ENCODE results near the gene MAGEL2.

Gene MAGEL2

DNA sequence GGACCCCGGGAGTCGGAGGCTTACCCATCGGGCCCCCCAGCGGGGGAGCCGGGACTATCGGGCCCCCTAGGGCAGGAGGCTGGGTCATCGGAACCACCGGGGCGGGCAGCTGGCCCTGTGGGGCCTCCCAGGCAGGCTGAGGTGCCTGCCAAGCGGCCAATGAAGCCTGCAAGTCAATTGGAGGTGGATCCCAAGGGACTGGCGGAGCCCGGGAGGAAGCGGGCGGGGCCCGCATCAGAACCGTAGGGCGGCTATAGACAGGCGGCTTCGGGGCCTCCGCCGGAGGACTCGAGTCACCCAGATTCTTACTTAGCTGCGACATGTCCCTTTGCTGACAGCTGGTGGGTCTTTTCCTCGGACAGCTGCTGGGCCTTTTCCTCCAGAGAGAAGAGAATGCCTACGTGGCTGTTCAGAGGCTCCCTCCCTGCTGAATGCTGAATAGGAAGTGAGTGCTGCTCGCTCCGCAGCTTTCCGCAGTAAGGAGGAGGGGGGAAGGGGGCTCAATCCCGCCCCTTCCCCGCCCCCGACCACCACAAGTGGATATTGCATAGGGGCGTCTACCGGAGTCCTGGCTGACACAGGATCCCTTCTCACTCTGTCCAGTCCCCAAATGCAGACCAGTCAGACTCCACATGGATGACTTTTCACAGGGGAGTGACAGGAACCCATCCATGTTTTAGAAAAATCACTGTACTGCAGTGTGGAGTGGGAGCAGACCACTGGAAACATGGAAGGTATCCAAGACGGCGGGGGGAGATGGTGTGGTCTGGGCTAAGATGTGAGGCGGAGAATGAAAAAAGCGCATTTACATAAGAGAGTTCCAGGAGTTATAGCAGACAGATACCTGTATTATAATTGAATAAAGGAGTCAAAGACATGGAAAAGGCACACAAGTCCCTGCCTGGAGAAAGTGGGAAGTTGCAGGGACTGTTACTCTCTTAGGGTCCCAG lies at the start of gene MAGEL2:
Gene MAGEL2, minus strand, starts transcription at position 447 of the 950 bp plus-strand sequence. Its CDS starts 125 bp downstream, at position 322.
- DNase-seq (ENCODE audit: low spot score in 2 of 2): no peak
- Histone ChIP-seq H3K36me3 (replicated peaks) (no peaks in the 10 kb centered on the region), H3K4me3 (no peak within 1 kb of the TSS), H3K27me3 (ENCODE audit: low read depth) (no peaks in the 10 kb centered on the region), H3K4me1 (no peaks in the 10 kb centered on the region), H3K9me3 (no peaks in the 10 kb centered on the region)
- in situ Hi-C loops (cut with MboI; ENCODE audit: low sequenced_read_pairs): loop anchor here (25.0 kb wide), 2 partner anchors 1565 to 1815 kb away; no protein-coding TSS in a partner anchor

DNA sequence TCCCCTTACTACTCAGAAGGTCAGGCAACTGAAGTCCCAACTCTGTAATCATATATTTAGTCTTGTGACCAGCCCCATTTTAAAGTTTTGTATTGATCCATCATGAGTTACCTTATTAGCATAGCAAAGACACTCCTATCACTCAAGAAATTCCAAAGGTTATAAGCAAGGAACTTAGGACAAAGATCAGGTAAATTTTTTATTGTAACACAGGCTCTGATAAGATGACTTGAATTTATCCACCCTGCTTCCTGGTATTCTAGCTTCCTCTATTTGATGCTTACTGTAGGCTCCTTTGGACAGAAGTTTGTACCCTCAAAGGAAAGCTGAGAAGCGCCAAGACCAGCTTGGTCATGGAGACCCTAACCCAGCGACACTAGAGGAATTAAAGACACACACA lies 47.6 kb upstream of the MAGEL2 start:
- H3K4me3 ChIP-seq: no peak overlapping the region
- DNase-seq (ENCODE audit: low spot score in 2 of 2): no peak
- no peaks in the 10 kb centered on the region for H3K36me3 ChIP-seq (replicated peaks)
- in situ Hi-C loops (cut with MboI; ENCODE audit: low sequenced_read_pairs): no loop called here
- H3K27me3 ChIP-seq (ENCODE audit: low read depth): no peaks in the 10 kb centered on the region
- H3K4me1 ChIP-seq: no peaks in the 10 kb centered on the region
- H3K9me3 ChIP-seq: no peaks in the 10 kb centered on the region

DNA sequence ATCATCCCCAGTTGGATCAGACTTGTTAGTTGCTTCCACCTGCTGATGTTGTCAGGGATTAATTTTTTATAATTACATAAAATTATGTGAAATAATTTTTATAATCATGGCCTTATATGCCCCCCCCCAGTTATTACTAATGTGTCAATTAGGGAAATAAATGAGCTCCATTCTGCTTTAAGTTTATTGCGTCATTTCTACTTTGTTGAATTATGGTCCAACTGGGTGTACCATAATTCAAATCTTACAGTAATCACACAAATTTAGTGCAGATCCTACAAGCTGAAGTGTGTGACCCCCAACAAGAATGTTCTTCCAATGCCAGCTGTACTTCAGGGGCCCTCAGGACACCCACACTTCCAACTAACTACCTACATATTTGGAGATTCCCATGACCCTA lies 46.9 kb upstream of the MAGEL2 start:
- Histone ChIP-seq H3K9me3 (no peaks in the 10 kb centered on the region), H3K4me1 (no peaks in the 10 kb centered on the region), H3K4me3 (no peak overlapping the region), H3K27me3 (ENCODE audit: low read depth) (no peaks in the 10 kb centered on the region), H3K36me3 (replicated peaks) (no peaks in the 10 kb centered on the region)
- DNase-seq (ENCODE audit: low spot score in 2 of 2): no peak
- in situ Hi-C loops (cut with MboI; ENCODE audit: low sequenced_read_pairs): no loop called here

DNA sequence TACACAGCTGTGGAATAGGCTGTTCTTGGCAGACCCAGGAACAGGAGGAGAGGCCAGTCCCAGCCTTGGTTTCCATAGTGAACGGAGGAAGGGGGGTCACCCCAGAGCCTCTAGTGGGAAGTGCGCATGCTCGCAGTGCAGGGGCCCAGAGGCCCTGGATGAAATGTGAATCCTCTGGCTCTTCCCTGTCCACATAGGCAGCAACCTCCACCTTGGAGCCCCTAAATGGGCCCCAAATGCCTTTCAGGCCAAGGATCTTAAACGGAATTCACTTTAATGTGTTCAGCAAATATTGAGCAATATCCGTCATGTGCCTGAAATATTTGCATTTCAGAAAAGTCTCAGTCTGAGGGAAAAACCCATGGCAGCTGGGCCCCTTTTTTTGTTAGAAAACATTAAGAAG lies 42.8 kb upstream of the MAGEL2 start:
- no peaks in the 10 kb centered on the region for H3K4me1 ChIP-seq
- H3K27me3 ChIP-seq (ENCODE audit: low read depth): no peaks in the 10 kb centered on the region
- H3K9me3 ChIP-seq: peaks cover 3% of the 10 kb centered on the region; the same call in 1 of the 2 replicates
- no peak overlapping the region for H3K4me3 ChIP-seq
- no peak for DNase-seq (ENCODE audit: low spot score in 2 of 2)
- in situ Hi-C loops (cut with MboI; ENCODE audit: low sequenced_read_pairs): no loop called here
- H3K36me3 ChIP-seq (replicated peaks): no peaks in the 10 kb centered on the region

DNA sequence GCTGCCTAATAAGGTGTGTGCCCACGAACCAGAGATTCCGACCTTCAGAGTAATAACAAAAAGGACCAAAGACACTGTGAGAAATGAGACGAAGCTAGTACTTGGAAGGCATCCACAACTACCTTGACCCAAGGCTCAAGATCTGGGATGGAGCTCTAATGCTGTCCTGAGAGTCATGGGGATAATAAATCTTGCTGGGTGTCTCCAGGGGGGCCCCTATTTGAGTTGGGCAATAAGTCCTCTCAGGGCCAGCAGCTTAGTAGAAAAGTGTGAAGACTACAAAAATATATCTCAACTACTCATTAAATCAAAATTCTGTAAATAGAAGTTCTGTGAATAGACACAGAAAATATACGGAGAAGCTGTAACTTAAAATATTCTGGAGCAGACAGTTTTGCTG lies 42.3 kb upstream of the MAGEL2 start:
- Histone ChIP-seq H3K9me3 (peaks cover 3% of the 10 kb centered on the region; the same call in 1 of the 2 replicates), H3K27me3 (ENCODE audit: low read depth) (no peaks in the 10 kb centered on the region), H3K4me3 (no peak overlapping the region), H3K36me3 (replicated peaks) (no peaks in the 10 kb centered on the region), H3K4me1 (no peaks in the 10 kb centered on the region)
- DNase-seq (ENCODE audit: low spot score in 2 of 2): no peak
- in situ Hi-C loops (cut with MboI; ENCODE audit: low sequenced_read_pairs): no loop called here

DNA sequence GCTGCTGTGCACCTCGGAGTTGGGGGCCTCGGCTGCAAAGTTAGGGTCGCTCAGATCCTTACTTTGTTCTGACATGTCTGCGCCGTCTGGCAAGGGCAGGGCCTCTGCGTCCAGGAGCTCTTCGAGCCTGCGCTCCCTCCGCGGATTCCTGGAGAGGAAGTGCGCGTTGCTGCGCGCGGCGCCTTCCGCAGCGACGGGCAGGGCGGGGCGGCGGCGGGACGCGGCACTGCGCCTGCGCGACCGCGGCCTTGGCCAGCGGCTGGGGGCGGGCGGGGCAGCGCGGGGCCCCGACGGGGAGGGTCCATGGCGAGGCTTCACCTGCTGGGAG lies 39.4 kb upstream of the MAGEL2 start, which contains the start of gene NDN:
Gene NDN, minus strand, starts transcription at position 163 of the 328 bp plus-strand sequence. Its CDS starts 88 bp downstream, at position 75.
- no peak for DNase-seq (ENCODE audit: low spot score in 2 of 2)
- H3K4me3 ChIP-seq: no peak within 1 kb of the TSS
- no peaks in the 10 kb centered on the region for H3K27me3 ChIP-seq (ENCODE audit: low read depth)
- no peaks in the 10 kb centered on the region for H3K4me1 ChIP-seq
- in situ Hi-C loops (cut with MboI; ENCODE audit: low sequenced_read_pairs): no loop called here
- H3K36me3 ChIP-seq (replicated peaks): no peaks in the 10 kb centered on the region
- peaks cover 3% of the 10 kb centered on the region; the same call in 1 of the 2 replicates for H3K9me3 ChIP-seq

DNA sequence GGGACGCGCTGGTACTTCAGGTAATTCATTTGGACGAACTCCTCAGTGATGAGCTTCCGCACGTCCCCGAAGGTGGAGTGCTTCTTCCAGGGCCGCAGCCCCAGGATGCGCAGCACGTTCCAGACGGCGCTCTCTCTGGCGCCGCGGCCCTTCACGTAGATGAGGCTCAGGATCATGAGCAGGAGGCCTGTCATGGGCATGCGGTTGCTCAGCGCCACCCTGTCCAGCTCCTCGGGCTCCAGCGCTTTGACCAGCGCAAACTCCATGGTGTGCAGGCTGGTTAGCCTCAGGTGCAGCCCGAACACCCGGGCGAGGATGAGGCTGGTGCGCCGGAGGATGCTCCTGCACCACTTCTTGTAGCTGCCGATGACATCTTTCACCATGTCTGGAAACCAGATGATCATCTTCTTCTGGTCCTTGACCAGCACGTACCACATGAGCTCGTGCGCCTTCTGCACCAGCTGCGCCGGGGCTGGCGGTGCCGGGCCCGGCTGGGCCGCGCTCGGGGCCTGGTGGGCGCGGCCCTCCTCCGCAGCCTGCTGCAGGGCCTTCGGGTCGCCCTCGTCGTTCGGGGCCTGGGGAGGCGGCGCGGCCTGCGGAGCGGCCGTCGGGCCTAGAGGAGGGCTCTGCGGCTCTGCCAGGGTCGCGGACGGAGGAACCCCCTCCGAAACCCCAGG lies 38.9 kb upstream of the MAGEL2 start:
- DNase-seq (ENCODE audit: low spot score in 2 of 2): no peak

DNA sequence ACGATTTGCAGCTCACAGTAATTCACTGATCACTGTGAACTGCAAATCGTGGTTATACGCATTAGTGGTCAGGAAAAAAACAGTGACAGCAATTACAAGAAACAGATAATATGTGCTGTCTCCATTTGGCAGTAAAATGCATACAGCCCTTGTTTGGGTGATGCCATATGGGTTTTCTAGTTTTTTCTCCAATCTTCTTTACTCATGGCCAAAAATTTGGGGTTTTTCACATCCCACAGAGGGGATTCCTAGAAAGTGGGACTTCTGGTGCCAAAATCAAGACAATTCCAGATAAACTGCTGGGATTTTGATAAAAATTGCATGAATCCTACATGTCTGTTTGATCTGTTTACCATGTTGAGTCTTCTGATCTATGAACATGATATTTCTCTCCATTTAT lies 23.8 kb upstream of the MAGEL2 start:
- no peak overlapping the region for H3K4me3 ChIP-seq
- no peak for DNase-seq (ENCODE audit: low spot score in 2 of 2)
- no peaks in the 10 kb centered on the region for H3K4me1 ChIP-seq
- no peaks in the 10 kb centered on the region for H3K36me3 ChIP-seq (replicated peaks)
- no peaks in the 10 kb centered on the region for H3K27me3 ChIP-seq (ENCODE audit: low read depth)
- in situ Hi-C loops (cut with MboI; ENCODE audit: low sequenced_read_pairs): no loop called here
- H3K9me3 ChIP-seq: no peaks in the 10 kb centered on the region

More for the DNA sequence above, 38.9 kb upstream of the MAGEL2 start:
- H3K4me3 ChIP-seq: no peak overlapping the region
- in situ Hi-C loops (cut with MboI; ENCODE audit: low sequenced_read_pairs): no loop called here
- no peaks in the 10 kb centered on the region for H3K36me3 ChIP-seq (replicated peaks)
- H3K4me1 ChIP-seq: no peaks in the 10 kb centered on the region
- H3K9me3 ChIP-seq: peaks cover 3% of the 10 kb centered on the region; the same call in 1 of the 2 replicates
- H3K27me3 ChIP-seq (ENCODE audit: low read depth): no peaks in the 10 kb centered on the region

DNA sequence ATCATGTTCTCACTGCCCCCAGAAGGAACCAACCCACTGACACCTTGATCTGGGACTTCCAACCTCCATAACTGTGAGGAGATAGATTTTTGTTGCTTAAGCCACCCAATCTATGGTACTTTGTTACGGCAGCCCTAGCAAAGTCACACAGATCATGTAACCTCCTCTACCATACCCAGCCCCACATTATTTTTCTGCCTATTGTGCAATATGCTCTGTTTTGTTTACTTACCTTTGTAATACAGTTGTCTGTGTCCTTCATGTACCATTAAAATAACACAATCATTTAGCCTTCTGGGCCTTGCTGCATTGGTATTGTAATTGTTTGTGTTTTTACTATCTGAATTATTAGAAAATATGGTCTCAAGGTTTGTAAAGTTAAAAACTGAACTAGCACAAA lies 23.3 kb upstream of the MAGEL2 start:
- Histone ChIP-seq H3K4me1 (no peaks in the 10 kb centered on the region), H3K4me3 (no peak overlapping the region), H3K9me3 (no peaks in the 10 kb centered on the region), H3K27me3 (ENCODE audit: low read depth) (no peaks in the 10 kb centered on the region), H3K36me3 (replicated peaks) (no peaks in the 10 kb centered on the region)
- no peak for DNase-seq (ENCODE audit: low spot score in 2 of 2)
- in situ Hi-C loops (cut with MboI; ENCODE audit: low sequenced_read_pairs): no loop called here

DNA sequence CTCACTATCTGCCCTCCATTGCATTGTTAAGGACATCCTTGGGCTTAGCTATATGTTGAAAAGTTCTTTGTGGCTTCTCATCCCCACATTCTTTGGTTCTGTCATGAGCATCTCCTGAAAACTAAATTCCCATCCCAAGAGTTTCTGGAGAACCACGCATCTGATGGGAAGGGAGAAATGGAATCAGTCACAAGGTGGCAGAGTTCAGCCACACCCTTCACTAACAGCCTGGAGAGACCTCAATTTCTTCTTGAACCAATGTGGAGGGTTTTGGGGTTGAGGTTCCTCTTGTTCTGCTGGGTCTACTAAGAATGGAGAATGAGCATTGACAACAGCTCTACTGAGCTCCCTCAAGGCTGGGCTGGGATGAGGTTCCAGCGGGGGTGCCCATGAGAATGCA lies 15.6 kb upstream of the MAGEL2 start:
- DNase-seq (ENCODE audit: low spot score in 2 of 2): no peak
- no peaks in the 10 kb centered on the region for H3K4me1 ChIP-seq
- no peaks in the 10 kb centered on the region; the same call in 1 of the 2 replicates for H3K27me3 ChIP-seq (ENCODE audit: low read depth)
- H3K9me3 ChIP-seq: peaks cover 4% of the 10 kb centered on the region; the same call in 1 of the 2 replicates
- H3K4me3 ChIP-seq: no peak overlapping the region
- no peaks in the 10 kb centered on the region for H3K36me3 ChIP-seq (replicated peaks)
- in situ Hi-C loops (cut with MboI; ENCODE audit: low sequenced_read_pairs): no loop called here

DNA sequence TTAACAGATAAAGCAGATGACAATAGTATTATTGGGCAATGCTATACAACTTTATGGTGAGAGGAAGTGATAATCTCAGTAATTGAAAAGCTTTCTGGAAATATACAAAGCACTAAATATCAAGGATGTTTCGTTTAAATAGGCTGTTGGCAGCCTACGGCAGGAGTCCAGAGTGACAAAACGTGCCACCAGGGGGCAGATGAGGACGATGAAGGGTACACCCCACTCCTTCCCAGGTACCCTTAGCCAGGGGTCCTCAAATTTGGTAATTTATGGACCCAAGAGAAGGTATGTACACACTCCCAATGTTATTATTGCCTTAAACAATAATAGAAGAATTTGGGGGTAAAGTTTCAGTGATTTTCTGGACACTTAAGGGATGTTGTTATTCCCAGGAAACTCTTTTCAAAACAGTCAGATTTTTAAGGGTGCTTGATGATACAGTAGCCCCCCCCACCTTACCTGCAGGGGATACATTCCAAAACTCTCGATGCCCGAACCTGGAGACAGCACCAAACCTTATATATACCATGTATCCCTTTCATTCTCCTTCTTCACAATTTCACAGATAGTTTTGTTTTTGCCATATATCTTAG lies 1.4 kb upstream of the MAGEL2 start:
- H3K4me1 ChIP-seq: no peaks in the 10 kb centered on the region
- H3K4me3 ChIP-seq: no peak overlapping the region
- H3K9me3 ChIP-seq: no peaks in the 10 kb centered on the region
- H3K27me3 ChIP-seq (ENCODE audit: low read depth): no peaks in the 10 kb centered on the region
- peak in 1 of 2 experiments; percentile 47 for DNase-seq (ENCODE audit: low spot score in 2 of 2)
- in situ Hi-C loops (cut with MboI; ENCODE audit: low sequenced_read_pairs): loop anchor here (25.0 kb wide), 2 partner anchors 1563 to 1813 kb away; no protein-coding TSS in a partner anchor
- H3K36me3 ChIP-seq (replicated peaks): no peaks in the 10 kb centered on the region

DNA sequence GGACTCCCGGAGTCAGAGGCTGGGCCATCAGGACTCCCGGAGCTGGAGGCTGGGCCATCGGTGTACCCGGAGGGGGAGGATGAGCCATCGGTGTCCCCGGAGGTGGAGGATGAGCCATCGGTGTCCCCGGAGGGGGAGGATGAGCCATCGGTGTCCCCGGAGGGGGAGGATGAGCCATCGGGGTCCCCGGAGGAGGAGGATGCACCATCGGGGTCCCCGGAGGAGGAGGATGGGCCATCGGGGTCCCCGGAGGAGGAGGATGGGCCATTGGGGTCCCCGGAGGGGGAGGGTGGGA lies 719 bp downstream of the MAGEL2 start:
- in situ Hi-C loops (cut with MboI; ENCODE audit: low sequenced_read_pairs): loop anchor here (25.0 kb wide), 2 partner anchors 1565 to 1815 kb away; no protein-coding TSS in a partner anchor

DNA sequence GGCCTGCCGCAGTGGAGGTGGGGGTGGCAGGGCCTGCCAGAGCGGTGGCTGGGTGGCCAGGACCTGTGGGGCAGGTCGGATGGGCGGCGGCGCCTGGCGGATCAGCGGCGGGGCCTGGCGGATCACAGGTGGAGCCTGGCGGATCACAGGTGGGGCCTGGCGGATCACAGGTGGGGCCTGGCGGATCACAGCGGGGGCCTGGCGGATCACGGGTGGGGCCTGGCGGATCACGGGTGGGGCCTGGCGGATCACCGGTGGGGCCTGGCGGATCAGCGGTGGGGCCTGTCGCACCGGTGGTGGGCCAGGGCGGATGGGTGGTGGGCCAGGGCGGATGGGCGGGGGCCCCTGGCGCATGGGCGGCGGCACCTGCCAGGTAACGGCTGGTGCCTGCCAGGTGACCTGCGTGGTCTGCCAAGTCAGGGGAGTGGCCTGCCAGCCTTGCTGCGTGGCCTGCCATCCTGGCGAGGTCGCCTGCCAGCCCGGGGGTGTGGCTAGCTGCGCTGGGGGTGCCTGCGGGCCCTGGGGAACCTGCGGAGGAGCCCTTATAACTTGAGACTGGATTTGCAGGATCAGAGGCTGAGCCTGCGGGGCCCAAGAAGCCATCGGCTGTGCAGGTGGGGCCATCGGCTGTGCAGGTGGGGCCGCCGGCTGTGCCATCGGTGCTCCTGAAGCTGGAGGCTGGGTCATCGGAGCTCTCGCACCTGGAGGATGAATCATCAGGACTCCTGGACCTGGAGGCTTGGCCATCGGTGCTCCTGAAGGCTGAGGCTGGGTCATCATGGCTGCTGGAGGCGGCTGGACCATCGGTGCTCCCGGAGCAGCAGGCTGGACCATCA lies 1.3 kb downstream of the MAGEL2 start:
- H3K4me3 ChIP-seq: no peak overlapping the region

More for the DNA sequence above, 719 bp downstream of the MAGEL2 start:
- Histone ChIP-seq H3K4me3 (no peak overlapping the region), H3K4me1 (no peaks in the 10 kb centered on the region), H3K36me3 (replicated peaks) (no peaks in the 10 kb centered on the region), H3K27me3 (ENCODE audit: low read depth) (no peaks in the 10 kb centered on the region), H3K9me3 (no peaks in the 10 kb centered on the region)
- no peak for DNase-seq (ENCODE audit: low spot score in 2 of 2)

More for the DNA sequence above, 1.3 kb downstream of the MAGEL2 start:
- no peaks in the 10 kb centered on the region for H3K36me3 ChIP-seq (replicated peaks)
- no peak for DNase-seq (ENCODE audit: low spot score in 2 of 2)
- in situ Hi-C loops (cut with MboI; ENCODE audit: low sequenced_read_pairs): loop anchor here (25.0 kb wide), 2 partner anchors 1566 to 1816 kb away; no protein-coding TSS in a partner anchor
- H3K9me3 ChIP-seq: no peaks in the 10 kb centered on the region
- no peaks in the 10 kb centered on the region for H3K4me1 ChIP-seq
- H3K27me3 ChIP-seq (ENCODE audit: low read depth): no peaks in the 10 kb centered on the region
